RWPE2 (cell line): ENCODE results near the gene NTF4.
A peak's percentile ranks its signal among the peaks of the same experiment; 100 is the strongest.

ENCODE experiments used
- ATAC-seq: fragments of 200-7000 bp; cut with Tn5 transposase; 3 replicates; pipeline ENCODE4 v1.9.1; 2021; ENCODE audit warnings: low read depth
- DNase-seq: peaks from one replicate; pipeline ENCODE4 v3.0.0-alpha.2; 2020; ENCODE audit warnings: low spot score
- H3K27ac ChIP-seq: fragments of 450-650 bp; 2 replicates; pipeline ENCODE4 v1.5.1; 2017; ENCODE audit warnings: mild to moderate bottlenecking; ENCODE audit not compliant: poor library complexity, severe bottlenecking
- H3K27me3 ChIP-seq: fragments of 250-450 bp; sonication (Bioruptor Pico); 2 replicates; pipeline ENCODE4 v1.5.1; 2021; ENCODE audit warnings: mild to moderate bottlenecking, moderate library complexity; ENCODE audit not compliant: insufficient read depth, poor library complexity, severe bottlenecking
- H3K36me3 ChIP-seq: fragments of 250-450 bp; sonication (Bioruptor Pico); 2 replicates; pipeline ENCODE4 v1.5.1; 2020; ENCODE audit warnings: low read depth, mild to moderate bottlenecking, moderate library complexity
- H3K4me1 ChIP-seq: fragments of 250-450 bp; sonication (Bioruptor Pico); 2 replicates; pipeline ENCODE4 v1.5.1; 2021; ENCODE audit warnings: mild to moderate bottlenecking, moderate library complexity; ENCODE audit not compliant: insufficient read depth, poor library complexity, severe bottlenecking
- H3K4me3 ChIP-seq: fragments of 250-450 bp; sonication (Bioruptor Pico); 2 replicates; pipeline ENCODE4 v1.5.1; 2021; ENCODE audit warnings: mild to moderate bottlenecking, moderate library complexity; ENCODE audit not compliant: severe bottlenecking
- H3K9me3 ChIP-seq: fragments of 250-450 bp; sonication (Bioruptor Pico); 2 replicates; pipeline ENCODE4 v1.5.1; 2021; ENCODE audit warnings: mild to moderate bottlenecking, moderate library complexity; ENCODE audit not compliant: severe bottlenecking
- TF ChIP-seq, protein P1 (sequence below): fragments of 450-650 bp; IDR thresholded peaks from one replicate; pipeline ENCODE4 v1.5.1; 2017; ENCODE audit warnings: mild to moderate bottlenecking, moderate library complexity; ENCODE audit not compliant: poor library complexity, severe bottlenecking

NTF4 gene, protein sequence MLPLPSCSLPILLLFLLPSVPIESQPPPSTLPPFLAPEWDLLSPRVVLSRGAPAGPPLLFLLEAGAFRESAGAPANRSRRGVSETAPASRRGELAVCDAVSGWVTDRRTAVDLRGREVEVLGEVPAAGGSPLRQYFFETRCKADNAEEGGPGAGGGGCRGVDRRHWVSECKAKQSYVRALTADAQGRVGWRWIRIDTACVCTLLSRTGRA

DNA sequence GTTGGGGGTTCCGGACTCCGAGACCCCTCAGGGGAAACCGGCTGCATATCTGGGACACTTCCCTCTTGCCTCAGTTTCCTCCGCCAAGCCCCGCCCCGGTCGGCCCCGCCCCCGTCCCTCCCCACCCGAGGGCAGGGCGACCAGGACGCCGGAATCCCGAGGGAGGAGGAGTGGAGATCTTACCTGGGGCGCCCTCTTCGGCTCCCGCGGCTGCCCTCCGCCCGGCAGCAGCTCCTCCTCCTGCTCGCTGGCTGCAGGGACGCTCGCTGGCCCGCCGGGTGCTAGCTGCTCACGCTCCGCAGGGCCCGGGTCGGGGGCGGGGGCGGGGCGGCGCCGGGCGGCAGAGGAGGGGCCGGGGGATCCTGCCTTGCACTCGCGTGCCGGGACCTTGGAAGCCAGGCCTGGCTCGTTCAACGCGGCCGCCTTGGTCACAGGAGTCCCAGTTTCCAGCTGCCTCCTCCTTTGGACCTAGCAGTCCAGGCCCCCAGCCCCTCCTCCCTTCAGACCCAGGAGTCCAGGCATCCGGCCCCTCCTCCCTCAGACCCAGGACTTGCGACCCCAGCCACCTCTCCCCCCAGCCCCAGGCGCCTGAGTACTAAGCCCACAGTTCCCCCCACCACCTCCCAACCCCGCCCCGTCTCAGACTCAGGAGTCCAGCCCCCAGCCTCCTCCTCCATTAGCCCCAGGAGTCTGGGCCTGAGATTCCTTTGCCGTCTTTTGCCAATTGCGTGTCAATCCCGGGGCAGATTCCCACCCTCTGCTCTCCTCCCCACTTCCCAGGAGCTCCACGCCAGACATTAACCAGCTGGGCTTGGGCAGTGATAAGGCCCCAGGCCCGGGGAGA is at the start of gene NTF4:
Gene NTF4, minus strand, starts transcription at position 51 of the 844 bp plus-strand sequence. CDS start 2,821 bp downstream, outside the sequence.
- Histone ChIP-seq H3K4me1 (peaks cover 7% of the 10 kb centered on the region), H3K36me3 (no peaks in the 10 kb centered on the region), H3K27me3 (no peaks in the 10 kb centered on the region), H3K27ac (peak within 1 kb of the TSS; percentile 92), H3K4me3 (peak within 1 kb of the TSS; percentile 40), H3K9me3 (no peaks in the 10 kb centered on the region)
- ATAC-seq (peak; percentile 66), DNase-seq (peak; percentile 70)
- TF ChIP-seq, protein P1, sequence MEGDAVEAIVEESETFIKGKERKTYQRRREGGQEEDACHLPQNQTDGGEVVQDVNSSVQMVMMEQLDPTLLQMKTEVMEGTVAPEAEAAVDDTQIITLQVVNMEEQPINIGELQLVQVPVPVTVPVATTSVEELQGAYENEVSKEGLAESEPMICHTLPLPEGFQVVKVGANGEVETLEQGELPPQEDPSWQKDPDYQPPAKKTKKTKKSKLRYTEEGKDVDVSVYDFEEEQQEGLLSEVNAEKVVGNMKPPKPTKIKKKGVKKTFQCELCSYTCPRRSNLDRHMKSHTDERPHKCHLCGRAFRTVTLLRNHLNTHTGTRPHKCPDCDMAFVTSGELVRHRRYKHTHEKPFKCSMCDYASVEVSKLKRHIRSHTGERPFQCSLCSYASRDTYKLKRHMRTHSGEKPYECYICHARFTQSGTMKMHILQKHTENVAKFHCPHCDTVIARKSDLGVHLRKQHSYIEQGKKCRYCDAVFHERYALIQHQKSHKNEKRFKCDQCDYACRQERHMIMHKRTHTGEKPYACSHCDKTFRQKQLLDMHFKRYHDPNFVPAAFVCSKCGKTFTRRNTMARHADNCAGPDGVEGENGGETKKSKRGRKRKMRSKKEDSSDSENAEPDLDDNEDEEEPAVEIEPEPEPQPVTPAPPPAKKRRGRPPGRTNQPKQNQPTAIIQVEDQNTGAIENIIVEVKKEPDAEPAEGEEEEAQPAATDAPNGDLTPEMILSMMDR, result peak; percentile 18

GRCh38 chr19:49113762-49114629 is 49.4 kb upstream of the NTF4 start, which contains the start of gene LIN7B:
LIN7B (plus strand) TSS chr19:49114370; CDS start chr19:49114405, 35 bp downstream.
- DNase-seq (no peak), ATAC-seq (peak; percentile 63)
- H3K27ac ChIP-seq, result peak within 1 kb of the TSS; percentile 27

GRCh38 chr19:49111218-49111998 is 46.8 kb upstream of the NTF4 start:
- ATAC-seq, result no peak
- H3K4me1 ChIP-seq, result peaks cover 4% of the 10 kb centered on the region
- peaks cover 30% of the 10 kb centered on the region for H3K36me3 ChIP-seq
- H3K9me3 ChIP-seq, result no peaks in the 10 kb centered on the region
- DNase-seq, result no peak
- TF ChIP-seq, protein P1, result no peak
- no peak overlapping the region for H3K4me3 ChIP-seq
- H3K27ac ChIP-seq, result no peak overlapping the region
- no peaks in the 10 kb centered on the region for H3K27me3 ChIP-seq

More at GRCh38 chr19:49113762-49114629, 49.4 kb upstream of the NTF4 start, which contains the start of gene LIN7B:
- peaks cover 4% of the 10 kb centered on the region for H3K4me1 ChIP-seq
- peak within 1 kb of the TSS; percentile 50 for H3K4me3 ChIP-seq
- H3K9me3 ChIP-seq, result no peaks in the 10 kb centered on the region
- TF ChIP-seq, protein P1, result peak; percentile 87
- no peaks in the 10 kb centered on the region for H3K27me3 ChIP-seq
- peaks cover 5% of the 10 kb centered on the region; the same call in 1 of the 2 replicates for H3K36me3 ChIP-seq

GRCh38 chr19:49110567-49110966 is 45.9 kb upstream of the NTF4 start:
- no peak overlapping the region for H3K4me3 ChIP-seq
- peaks cover 4% of the 10 kb centered on the region for H3K4me1 ChIP-seq
- TF ChIP-seq, protein P1, result no peak
- H3K36me3 ChIP-seq, result peaks cover 36% of the 10 kb centered on the region
- H3K27ac ChIP-seq, result no peak overlapping the region
- H3K9me3 ChIP-seq, result no peaks in the 10 kb centered on the region
- DNase-seq (no peak), ATAC-seq (no peak)
- no peaks in the 10 kb centered on the region for H3K27me3 ChIP-seq
